Body of pancreas (tissue), 4 donors: ENCODE results near the gene POLE3.

ENCODE experiments used
- CTCF ChIP-seq, 7 experiments: fragments of 450-650 bp in 4 of 7; fragments of 200-600 bp in 3 of 7; sonication (generic) in 3 of 7; IDR thresholded peaks; one replicate each; pipeline ENCODE4 v1.5.1; 2016 to 2019; ENCODE audit warnings: antibody characterized with exemption in 7 of 7
- POLR2A ChIP-seq, 3 donors: fragments of 450-650 bp; IDR thresholded peaks; one replicate each; pipeline ENCODE4 v1.6.1; 2016; ENCODE audit warnings: antibody characterized with exemption in 3 of 3, mild to moderate bottlenecking in 2 of 3

GRCh38 chr9:113417370-113417769, 6.9 kb upstream of the POLE3 start:
- no peak for TF ChIP-seq CTCF (IDR thresholded peaks at IDR 0.05)
- no peak for TF ChIP-seq POLR2A (IDR thresholded peaks at IDR 0.05)
